Activated CD8-positive, alpha-beta memory T cell treated with anti-CD3 and anti-CD28 coated beads for 4 hours (primary cell): ENCODE measurements around the gene NCR2.

Source experiments
- DNase-seq, 2 donors: peaks; one replicate each; pipeline ENCODE4 v3.0.0-alpha.2; 2020; ENCODE audit warnings: low read depth in 2 of 2

Gene NCR2

DNA sequence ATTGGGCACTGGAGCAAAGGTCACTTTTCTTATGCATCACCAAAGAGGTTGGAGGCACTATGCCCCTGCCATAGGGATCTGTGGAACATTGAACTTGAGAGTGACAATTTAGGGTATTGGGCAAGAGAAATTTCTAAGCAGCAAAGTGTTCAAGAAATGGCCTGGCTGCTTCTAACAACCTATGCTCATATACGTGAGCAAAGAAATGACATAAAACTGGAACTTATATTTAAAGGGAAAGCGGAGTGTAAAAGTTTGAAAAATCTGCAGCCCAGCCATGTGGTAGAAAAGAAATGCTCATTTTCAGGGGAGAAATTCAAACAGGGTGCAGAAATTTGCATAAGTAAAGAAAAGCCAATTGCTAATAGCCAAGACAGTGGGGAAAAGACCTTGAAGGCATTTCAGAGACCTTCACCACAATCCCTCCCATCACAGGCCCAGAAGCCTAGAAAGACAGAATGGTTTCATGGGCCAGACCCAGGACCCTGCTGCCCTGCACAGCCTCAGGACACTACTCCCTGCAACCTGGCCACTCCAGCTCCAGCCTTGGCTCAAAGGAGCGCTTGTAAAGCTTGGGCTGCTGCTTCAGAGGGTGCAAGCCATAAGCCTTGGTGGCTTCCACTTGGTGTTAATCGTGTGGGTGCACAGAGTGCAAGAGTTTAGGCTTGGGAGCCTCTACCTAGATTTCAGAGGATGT lies 24.4 kb downstream of the NCR2 start:
- no peak for DNase-seq

- no peak for DNase-seq
These were observed 24.9 kb downstream of the NCR2 start for GRCh38 chr6:41360314-41360685.

GRCh38 chr6:41366150-41366549 lies 30.7 kb downstream of the NCR2 start:
- no peak for DNase-seq

GRCh38 chr6:41367061-41367460 lies 31.7 kb downstream of the NCR2 start:
- DNase-seq: no peak

DNA sequence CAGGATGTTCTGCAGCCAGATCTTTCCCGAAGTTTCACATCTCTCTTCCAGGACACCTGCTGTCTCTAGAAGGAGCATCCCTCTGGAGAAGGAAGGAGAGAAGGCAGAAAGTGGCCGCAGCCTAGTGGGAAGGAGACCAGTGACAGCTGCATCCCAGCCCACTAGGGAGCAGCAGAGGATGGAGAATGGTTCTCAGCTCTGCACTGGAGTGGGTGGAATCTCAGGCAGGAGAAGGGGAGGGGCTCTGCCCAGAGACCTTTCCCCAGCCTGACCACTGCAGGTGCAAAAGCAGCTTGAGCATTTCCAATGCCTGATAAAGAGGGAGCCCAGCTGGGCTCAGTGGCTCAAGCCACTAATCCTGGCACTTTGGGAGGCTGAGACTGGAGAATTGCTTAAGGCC lies 32.3 kb downstream of the NCR2 start:
- DNase-seq: no peak

DNA sequence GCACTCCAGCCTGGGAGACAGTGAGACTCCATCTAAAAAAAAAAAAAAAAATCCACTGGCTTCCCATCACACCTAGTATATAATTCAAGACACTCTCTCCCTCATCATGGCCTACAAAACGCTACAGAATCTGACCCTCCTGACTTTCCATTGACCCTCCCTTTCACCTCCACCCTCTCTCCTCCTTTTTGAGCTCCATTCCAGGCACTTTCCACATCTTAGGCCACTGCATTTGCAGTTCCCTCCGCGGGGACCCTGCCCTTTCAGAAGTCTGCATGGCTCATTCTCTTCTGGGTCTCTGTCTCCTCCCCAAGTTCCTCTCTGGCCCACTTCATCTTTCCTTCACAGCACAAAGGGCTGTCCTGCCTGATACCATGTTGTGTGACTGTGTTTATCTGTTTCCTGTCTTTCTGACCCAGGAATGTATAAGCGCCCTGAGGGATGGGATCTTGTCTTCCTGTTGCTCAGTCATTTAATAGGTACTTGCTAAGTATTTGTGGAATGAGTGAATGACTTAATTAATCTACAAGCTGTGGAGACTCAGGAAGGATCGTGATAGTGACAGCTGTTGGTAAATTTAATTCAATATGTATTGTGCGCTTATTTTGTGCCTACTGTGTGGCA lies 35.2 kb downstream of the NCR2 start:
- no peak for DNase-seq

DNA sequence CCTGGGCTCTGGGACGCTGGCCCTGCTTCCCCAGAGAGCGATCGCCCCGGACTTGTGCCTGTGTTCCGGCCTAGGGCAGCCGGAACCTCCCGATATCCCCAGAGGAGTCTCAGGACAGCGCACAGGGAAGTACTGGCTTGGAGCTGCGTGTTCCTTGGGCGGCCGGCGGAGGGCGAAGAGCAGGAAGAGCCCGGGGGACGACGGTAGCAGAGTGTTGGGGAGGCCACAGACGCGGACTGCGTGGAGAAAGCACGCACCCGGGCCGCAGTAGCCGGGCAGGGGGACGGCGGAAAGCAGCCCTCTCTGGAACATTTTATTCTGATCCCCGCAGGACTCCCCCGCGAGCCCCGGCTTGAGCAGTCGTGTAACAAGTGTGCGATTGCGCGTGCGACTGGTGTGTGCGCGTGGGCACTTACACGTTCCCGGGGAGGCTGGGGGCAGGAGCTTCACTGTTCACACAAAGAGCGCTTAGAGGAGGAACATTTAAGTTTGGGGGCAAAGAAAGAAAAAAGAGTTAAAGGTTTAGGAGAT lies 36.1 kb downstream of the NCR2 start:
- no peak for DNase-seq

- no peak for DNase-seq
These were observed 36.8 kb downstream of the NCR2 start for GRCh38 chr6:41371992-41372831.

- no peak for DNase-seq
These were observed 37.6 kb downstream of the NCR2 start for GRCh38 chr6:41372832-41373626.

- DNase-seq: no peak
These were observed 38.2 kb downstream of the NCR2 start for GRCh38 chr6:41373627-41373918.

GRCh38 chr6:41373919-41374617 lies 38.7 kb downstream of the NCR2 start:
- no peak for DNase-seq

DNA sequence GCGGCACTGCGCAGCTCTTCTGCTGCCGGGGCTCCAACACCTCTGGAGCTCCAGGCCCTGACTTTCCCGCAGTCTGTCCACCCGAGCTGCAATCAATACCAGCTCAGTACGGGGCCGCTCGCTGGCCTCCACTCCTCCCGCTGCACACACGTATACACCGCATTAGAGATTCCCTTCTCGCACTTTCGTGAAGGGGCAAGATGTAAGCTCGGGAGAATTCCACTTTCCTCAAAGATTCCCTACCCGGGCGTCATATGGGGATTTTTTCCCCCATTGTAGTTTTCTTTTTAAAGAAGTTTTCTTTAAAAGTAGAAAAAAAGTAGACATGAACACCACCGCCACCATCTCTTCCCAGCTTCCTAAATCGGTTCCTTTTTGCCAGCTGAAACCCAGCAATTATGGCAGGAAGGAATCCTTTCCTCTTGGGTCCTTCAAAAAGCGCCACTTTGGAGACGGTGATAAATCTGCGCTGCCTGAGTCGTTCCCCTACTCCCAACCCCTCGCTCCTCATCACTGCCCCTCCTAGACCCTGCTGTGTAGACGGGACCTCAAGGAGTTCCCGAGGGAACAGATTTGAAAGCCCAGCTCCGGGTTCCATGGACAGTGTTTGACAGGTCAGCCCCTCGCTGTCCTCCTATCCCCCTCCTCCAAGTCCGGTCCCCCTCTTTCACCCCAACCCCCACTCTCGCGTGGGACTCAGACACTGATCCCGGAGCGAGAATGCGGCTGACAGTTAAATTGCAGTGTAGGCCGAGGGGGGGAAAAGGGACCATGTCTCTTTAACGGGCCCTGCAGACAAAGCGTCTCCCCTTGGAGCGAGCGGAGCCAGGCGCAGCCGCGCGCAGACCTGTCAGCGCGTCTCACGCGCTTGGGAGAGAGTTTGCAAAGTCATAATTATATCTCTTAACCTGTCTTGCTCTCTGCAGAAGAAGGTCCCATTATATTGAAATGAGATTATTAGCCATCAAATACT lies 39.5 kb downstream of the NCR2 start:
- DNase-seq: no peak

DNA sequence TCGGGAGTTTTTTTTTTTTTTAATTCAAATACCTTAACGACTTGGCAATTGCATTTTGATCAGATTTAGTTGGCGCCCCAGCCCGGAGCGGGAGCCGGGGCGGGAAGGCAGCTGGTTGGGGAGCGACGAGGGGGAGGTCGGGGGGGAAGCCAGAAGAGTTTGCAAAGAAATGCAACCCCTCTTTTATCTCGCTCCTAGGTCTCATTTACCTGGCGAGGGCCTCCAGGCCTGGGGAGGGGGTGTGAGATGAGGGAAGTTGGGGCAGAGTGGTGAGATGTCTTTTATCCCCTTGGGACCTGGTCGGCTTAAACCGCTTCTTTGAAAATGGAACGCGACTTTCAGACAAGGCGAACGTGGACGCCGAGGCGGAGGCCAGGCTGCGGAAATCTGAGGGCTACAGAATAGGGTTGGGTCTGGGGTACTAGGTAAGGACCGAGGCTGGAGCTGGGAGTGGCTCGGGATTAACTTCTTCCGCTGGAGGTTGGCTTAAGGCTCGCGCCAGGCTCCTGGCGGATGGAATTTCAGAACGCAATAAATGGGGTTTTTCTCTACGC lies 40.3 kb downstream of the NCR2 start:
- DNase-seq: no peak

DNA sequence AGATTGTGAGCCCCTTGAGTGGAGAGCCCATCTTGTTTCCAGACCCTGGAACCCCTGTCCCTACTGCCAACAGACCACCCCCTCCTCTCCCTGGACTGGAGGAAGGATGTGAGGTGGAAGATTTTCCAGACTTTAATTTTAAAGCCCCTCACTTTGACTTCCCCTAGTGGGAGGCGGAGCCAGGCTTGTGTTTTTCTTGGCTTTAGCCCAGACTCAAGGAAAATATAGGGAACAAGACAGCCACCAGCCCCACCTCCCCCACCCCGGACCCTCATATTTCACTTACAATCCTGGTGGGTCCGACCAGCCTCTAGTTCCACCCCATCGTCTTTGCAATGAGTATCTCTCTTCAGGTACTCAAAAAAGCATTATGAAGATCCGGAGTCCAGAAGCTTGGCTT lies 40.8 kb downstream of the NCR2 start:
- DNase-seq: no peak

DNA sequence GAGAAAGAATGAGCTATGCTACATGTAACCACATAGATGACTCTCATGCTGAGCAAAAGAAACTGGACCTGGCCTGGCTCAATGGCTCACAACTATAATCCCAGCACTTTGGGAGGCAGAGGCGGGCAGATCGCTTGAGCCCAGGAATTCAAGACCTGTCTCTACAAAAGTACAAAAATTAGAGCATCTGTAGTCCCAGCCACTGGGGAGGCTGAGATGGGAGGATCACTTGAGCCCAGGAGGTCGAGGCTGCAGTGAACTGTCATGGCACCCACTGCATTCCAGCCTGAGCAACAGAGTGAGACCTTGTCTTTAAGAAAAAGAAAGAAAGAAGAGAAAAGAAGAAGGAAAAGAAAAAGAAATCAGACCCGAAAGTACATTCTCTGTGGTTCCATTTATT lies 41.7 kb downstream of the NCR2 start:
- DNase-seq: no peak

- no peak for DNase-seq
These were observed 43.9 kb downstream of the NCR2 start for GRCh38 chr6:41379306-41379705.

DNA sequence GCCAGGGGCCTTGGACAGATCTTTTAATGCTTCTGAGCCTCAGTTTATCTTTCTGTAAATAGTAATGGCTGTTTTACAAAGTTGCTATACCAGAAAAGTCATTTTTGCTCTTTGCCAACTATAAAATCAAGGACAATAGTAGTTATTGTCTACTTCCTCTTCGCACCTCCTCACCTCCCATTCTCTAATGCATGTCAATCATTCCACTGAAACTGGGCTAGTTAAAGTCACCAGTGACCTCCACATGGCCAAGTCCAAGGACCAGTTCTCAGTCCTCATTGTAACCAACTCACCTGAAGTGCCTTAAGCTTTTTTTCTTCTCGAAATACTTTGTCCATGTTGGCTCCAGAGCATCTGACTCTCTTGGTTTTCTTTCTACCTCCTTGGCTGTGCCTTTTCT lies 51.2 kb downstream of the NCR2 start:
- no peak for DNase-seq

DNA sequence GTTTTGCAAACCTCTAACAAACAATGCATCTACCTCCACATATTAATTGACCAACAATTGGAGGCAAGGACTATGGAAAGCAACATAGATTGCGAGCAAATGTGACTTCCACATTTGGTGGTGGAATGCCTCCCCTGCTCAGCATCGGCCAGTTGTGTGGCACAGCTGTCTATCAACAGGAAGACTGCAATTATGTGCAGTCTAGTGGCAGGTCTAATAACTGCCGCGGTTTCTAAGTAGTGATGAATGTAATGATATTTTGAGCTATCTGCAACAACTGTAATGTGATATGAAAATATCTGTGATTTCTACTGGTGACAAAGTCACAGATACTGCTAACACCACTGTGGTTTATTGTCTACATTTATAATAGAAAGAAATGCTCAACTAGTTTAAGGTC lies 56.8 kb downstream of the NCR2 start:
- DNase-seq: no peak

DNA sequence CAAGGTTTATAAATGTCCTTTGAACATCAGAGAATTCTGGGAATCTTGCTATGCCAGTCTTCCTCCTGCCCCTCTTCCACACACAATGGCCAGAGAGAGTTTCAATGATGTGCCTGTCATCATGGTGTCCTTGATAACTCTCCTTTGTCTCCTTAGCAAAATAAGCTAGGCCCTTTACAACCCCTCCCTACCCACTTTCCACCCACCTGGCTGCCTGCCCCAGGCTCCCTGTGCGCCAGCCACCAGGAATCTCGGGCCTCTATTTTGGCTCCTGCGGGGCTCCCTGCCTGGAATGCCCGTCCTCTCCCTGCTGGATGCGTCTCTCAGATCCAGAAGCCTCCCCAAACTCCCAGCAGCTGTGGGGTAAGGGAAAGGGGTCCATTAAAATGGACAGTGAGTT lies 60.9 kb downstream of the NCR2 start:
- DNase-seq: no peak

- no peak for DNase-seq
These were observed 64.0 kb downstream of the NCR2 start for GRCh38 chr6:41399424-41399823.
